Mesendoderm (in vitro differentiated cells): Measurements from ENCODE around the gene SMAD9.

Experiments
- DNase-seq: peaks from one replicate; pipeline ENCODE4 v3.0.0; 2013
- H2AK5ac ChIP-seq: 2 replicates; pipeline ENCODE4 v1.6.1; 2013; ENCODE audit warnings: low read length, inconsistent platforms
- H2BK120ac ChIP-seq: 2 replicates; pipeline ENCODE4 v1.6.1; 2013; ENCODE audit warnings: low read depth, mild to moderate bottlenecking, low read length, moderate library complexity, mixed read lengths
- H2BK15ac ChIP-seq: replicated peaks from 2 replicates; pipeline ENCODE4 v1.6.1; 2013; ENCODE audit warnings: low read depth, mild to moderate bottlenecking, moderate library complexity
- H2BK5ac ChIP-seq: 2 replicates; pipeline ENCODE4 v1.6.1; 2013; ENCODE audit warnings: low read length, inconsistent platforms
- H3K18ac ChIP-seq: 2 replicates; pipeline ENCODE4 v1.6.1; 2013; ENCODE audit warnings: mild to moderate bottlenecking, low read length, mixed read lengths
- H3K23ac ChIP-seq: one replicate; pipeline ENCODE4 v1.6.1; 2013; ENCODE audit warnings: low read length
- H3K27ac ChIP-seq: 2 replicates; pipeline ENCODE4 v1.5.1; 2013; ENCODE audit warnings: low read depth, mild to moderate bottlenecking, inconsistent platforms, low read length, moderate library complexity
- H3K27me3 ChIP-seq: 2 replicates; pipeline ENCODE4 v1.6.1; 2013; ENCODE audit warnings: low read length, control low read depth, mild to moderate bottlenecking, inconsistent platforms; ENCODE audit not compliant: insufficient read depth, poor library complexity
- H3K36me3 ChIP-seq: 2 replicates; pipeline ENCODE4 v1.6.1; 2013; ENCODE audit warnings: low read length, inconsistent platforms; ENCODE audit not compliant: control insufficient read depth, insufficient read depth
- H3K4ac ChIP-seq: one replicate; pipeline ENCODE4 v1.6.1; 2013; ENCODE audit warnings: low read depth, mild to moderate bottlenecking, low read length, moderate library complexity
- H3K4me1 ChIP-seq: 2 replicates; pipeline ENCODE4 v1.6.1; 2013; ENCODE audit warnings: low read depth, low read length, inconsistent platforms; ENCODE audit not compliant: control insufficient read depth
- H3K4me2 ChIP-seq: 2 replicates; pipeline ENCODE4 v1.6.1; 2013; ENCODE audit warnings: low read length
- H3K4me3 ChIP-seq: 2 replicates; pipeline ENCODE4 v1.5.1; 2013; ENCODE audit warnings: mild to moderate bottlenecking, low read length
- H3K56ac ChIP-seq: one replicate; pipeline ENCODE4 v1.6.1; 2013; ENCODE audit warnings: low read length
- H3K79me1 ChIP-seq: 2 replicates; pipeline ENCODE4 v1.6.1; 2013; ENCODE audit warnings: low read length, inconsistent platforms
- H3K79me2 ChIP-seq: 2 replicates; pipeline ENCODE4 v1.6.1; 2013; ENCODE audit warnings: mild to moderate bottlenecking, low read length; ENCODE audit not compliant: control insufficient read depth, insufficient read depth
- H3K9ac ChIP-seq: 2 replicates; pipeline ENCODE4 v1.6.1; 2013; ENCODE audit warnings: low read length, inconsistent platforms
- H4K5ac ChIP-seq: one replicate; pipeline ENCODE4 v1.6.1; 2013; ENCODE audit warnings: low read length
- H4K8ac ChIP-seq: one replicate; pipeline ENCODE4 v1.6.1; 2013; ENCODE audit warnings: low read depth, mild to moderate bottlenecking, control low read depth, low read length, moderate library complexity
- WGBS: extraction: QIAGEN DNeasy Blood & Tissue Kit; methylation state at CpG from one replicate; pipeline ENCODE4 v1.1.7; 2013; ENCODE audit warnings: low lambda C conversion rate, missing lambda C conversion rate; ENCODE audit not compliant: insufficient coverage; ENCODE audit errors: extremely low coverage; 5-methylcytosine and 5-hydroxymethylcytosine counted together

The SMAD9 gene

GRCh38 chr13:36829753-36830152, 90.3 kb downstream of the SMAD9 start:
- H3K18ac ChIP-seq: no peak overlapping the region
- H2BK120ac ChIP-seq: no peak overlapping the region
- H4K8ac ChIP-seq: no peak overlapping the region
- no peak overlapping the region for H3K4me2 ChIP-seq
- peaks cover 4% of the 10 kb centered on the region for H3K4me1 ChIP-seq
- no peak overlapping the region for H3K23ac ChIP-seq
- no peak for DNase-seq
- H3K27ac ChIP-seq: no peak overlapping the region
- no peaks in the 10 kb centered on the region for H3K36me3 ChIP-seq
- H3K4me3 ChIP-seq: no peak overlapping the region
- no peaks in the 10 kb centered on the region for H3K79me1 ChIP-seq
- no peak overlapping the region for H2BK15ac ChIP-seq
- no peaks in the 10 kb centered on the region for H3K27me3 ChIP-seq
- no peaks in the 10 kb centered on the region for H3K79me2 ChIP-seq
- H4K5ac ChIP-seq: no peak overlapping the region
- H3K4ac ChIP-seq: no peak overlapping the region
- no peak overlapping the region for H2BK5ac ChIP-seq
- H3K56ac ChIP-seq: no peak overlapping the region
- no peak overlapping the region for H2AK5ac ChIP-seq
- H3K9ac ChIP-seq: no peak overlapping the region
- WGBS: no CpG with 5 or more reads among the region's 1 CpG

GRCh38 chr13:36822785-36823184, 97.3 kb downstream of the SMAD9 start:
- Histone ChIP-seq H4K8ac (no peak overlapping the region), H2BK15ac (no peak overlapping the region), H2BK5ac (no peak overlapping the region), H3K27me3 (no peaks in the 10 kb centered on the region), H3K4me1 (peaks cover 9% of the 10 kb centered on the region), H3K79me1 (peaks cover 7% of the 10 kb centered on the region), H3K18ac (no peak overlapping the region), H3K9ac (no peak overlapping the region), H4K5ac (no peak overlapping the region), H3K4me2 (no peak overlapping the region), H2BK120ac (no peak overlapping the region), H3K56ac (no peak overlapping the region), H3K4me3 (no peak overlapping the region), H2AK5ac (no peak overlapping the region), H3K23ac (no peak overlapping the region), H3K4ac (no peak overlapping the region), H3K27ac (no peak overlapping the region), H3K36me3 (no peaks in the 10 kb centered on the region), H3K79me2 (peaks cover 5% of the 10 kb centered on the region)
- WGBS: no CpG with 5 or more reads among the region's 3 CpGs
- no peak for DNase-seq

GRCh38 chr13:36820222-36820621, 99.8 kb downstream of the SMAD9 start:
- H3K79me1 ChIP-seq: peaks cover 7% of the 10 kb centered on the region
- no peak overlapping the region for H2BK120ac ChIP-seq
- H3K9ac ChIP-seq: peak overlapping the region; percentile 89
- no peak overlapping the region for H3K27ac ChIP-seq
- H2BK15ac ChIP-seq: no peak overlapping the region
- H4K8ac ChIP-seq: no peak overlapping the region
- H3K79me2 ChIP-seq: peaks cover 5% of the 10 kb centered on the region
- H2BK5ac ChIP-seq: no peak overlapping the region
- H3K4me1 ChIP-seq: peaks cover 9% of the 10 kb centered on the region
- peak overlapping the region; percentile 56 for H3K4me2 ChIP-seq
- H4K5ac ChIP-seq: no peak overlapping the region
- H3K23ac ChIP-seq: no peak overlapping the region
- H2AK5ac ChIP-seq: no peak overlapping the region
- no peaks in the 10 kb centered on the region for H3K27me3 ChIP-seq
- no peak overlapping the region for H3K4ac ChIP-seq
- H3K4me3 ChIP-seq: no peak overlapping the region
- peak overlapping the region; percentile 95 for H3K56ac ChIP-seq
- no peaks in the 10 kb centered on the region for H3K36me3 ChIP-seq
- no peak for DNase-seq
- no peak overlapping the region for H3K18ac ChIP-seq
- WGBS: no CpG with 5 or more reads among the region's 4 CpGs

- H2AK5ac ChIP-seq: no peak overlapping the region
- no peak overlapping the region for H3K4ac ChIP-seq
- H2BK5ac ChIP-seq: no peak overlapping the region
- peak; percentile 56 for DNase-seq
- peak overlapping the region; percentile 7 for H3K23ac ChIP-seq
- peaks cover 6% of the 10 kb centered on the region for H3K4me1 ChIP-seq
- H3K27ac ChIP-seq: no peak overlapping the region
- peak overlapping the region; percentile 25 for H3K18ac ChIP-seq
- H4K8ac ChIP-seq: no peak overlapping the region
- H4K5ac ChIP-seq: no peak overlapping the region
- H3K27me3 ChIP-seq: no peaks in the 10 kb centered on the region
- no peak overlapping the region for H2BK15ac ChIP-seq
- peaks cover 5% of the 10 kb centered on the region for H3K79me2 ChIP-seq
- H3K4me2 ChIP-seq: peak overlapping the region; percentile 56
- H3K9ac ChIP-seq: peak overlapping the region; percentile 89
- H3K4me3 ChIP-seq: peak overlapping the region; percentile 80
- no CpG with 5 or more reads among the region's 20 CpGs for WGBS
- H3K56ac ChIP-seq: peak overlapping the region; percentile 95
- H3K79me1 ChIP-seq: peaks cover 7% of the 10 kb centered on the region
- H2BK120ac ChIP-seq: no peak overlapping the region
- H3K36me3 ChIP-seq: no peaks in the 10 kb centered on the region
These were observed 100.3 kb downstream of the SMAD9 start for GRCh38 chr13:36819739-36820090.

- WGBS: no CpG with 5 or more reads among the region's 78 CpGs
- no peak within 1 kb of the TSS for H2BK120ac ChIP-seq
These were observed 101.0 kb downstream of the SMAD9 start, which contains the start of gene RFXAP for GRCh38 chr13:36818804-36819738. Gene RFXAP, plus strand, starts transcription at chr13:36819222. Its CDS starts 136 bp downstream, at chr13:36819358.

More at GRCh38 chr13:36818804-36819738, 101.0 kb downstream of the SMAD9 start, which contains the start of gene RFXAP:
- H3K23ac ChIP-seq: peak within 1 kb of the TSS; percentile 7
- no peaks in the 10 kb centered on the region for H3K36me3 ChIP-seq
- H3K9ac ChIP-seq: peak within 1 kb of the TSS; percentile 89
- peak within 1 kb of the TSS; percentile 55 for H3K27ac ChIP-seq
- peak within 1 kb of the TSS; percentile 95 for H3K56ac ChIP-seq
- H3K4me1 ChIP-seq: peaks cover 6% of the 10 kb centered on the region
- H3K4ac ChIP-seq: peak within 1 kb of the TSS; percentile 56
- peak; percentile 93 for DNase-seq
- peak within 1 kb of the TSS; percentile 95 for H3K4me2 ChIP-seq
- H4K5ac ChIP-seq: no peak within 1 kb of the TSS
- peaks cover 5% of the 10 kb centered on the region for H3K79me2 ChIP-seq
- H3K79me1 ChIP-seq: peaks cover 7% of the 10 kb centered on the region
- peak within 1 kb of the TSS; percentile 80 for H3K4me3 ChIP-seq
- H2AK5ac ChIP-seq: no peak within 1 kb of the TSS
- no peak within 1 kb of the TSS for H2BK15ac ChIP-seq
- no peak within 1 kb of the TSS for H2BK5ac ChIP-seq
- no peaks in the 10 kb centered on the region for H3K27me3 ChIP-seq
- no peak within 1 kb of the TSS for H4K8ac ChIP-seq
- H3K18ac ChIP-seq: peak within 1 kb of the TSS; percentile 25
